ENCODE data around the gene SLC22A16. TPM values are rescaled to one million over a fixed set of nuclear protein-coding genes. Genes with fewer than 3 reads are reported as not detected.

The SLC22A16 gene
- total RNA-seq, 4 donors from 2014 or later: not detected

- in situ Hi-C loops (cut with MboI; ENCODE audit: low sequenced_read_pairs in 4 of 4): no loop called here
- H3K36me3 ChIP-seq: no peaks in the 10 kb centered on the region
- ATAC-seq (no peak), DNase-seq (peak in 1 of 2 donors; percentile 20)
- H3K27me3 ChIP-seq: peaks cover 5 to 22% (median 16%) of the 10 kb centered on the region in 3 donors
- intact Hi-C loops (cut with DNase I; ENCODE audit: low total_unique reads): no loop called here
- TF ChIP-seq CTCF (IDR thresholded peaks at IDR 0.05 in 4 of 5, conservative IDR thresholded peaks at IDR 0.05 in 1 of 5) (no peak), POLR2A (IDR thresholded peaks at IDR 0.05) (no peak)
- no peak overlapping the region for H3K27ac ChIP-seq
- H3K4me1 ChIP-seq: no peaks in the 10 kb centered on the region
- H3K9me3 ChIP-seq: no peaks in the 10 kb centered on the region
- H3K4me3 ChIP-seq: peak overlapping the region in 1 of 4 donors; percentile 32
Measured at GRCh38 chr6:110475066-110475653, 1.3 kb downstream of the SLC22A16 start.

GRCh38 chr6:110474500-110474899, 1.9 kb downstream of the SLC22A16 start:
- H3K27ac ChIP-seq: no peak overlapping the region
- H3K9me3 ChIP-seq: no peaks in the 10 kb centered on the region
- in situ Hi-C loops (cut with MboI; ENCODE audit: low sequenced_read_pairs in 4 of 4) (no loop called here), intact Hi-C loops (cut with DNase I; ENCODE audit: low total_unique reads) (no loop called here)
- H3K4me1 ChIP-seq: no peaks in the 10 kb centered on the region
- DNase-seq (no peak), ATAC-seq (no peak)
- no peak for TF ChIP-seq POLR2A (IDR thresholded peaks at IDR 0.05)
- no peak for TF ChIP-seq CTCF (IDR thresholded peaks at IDR 0.05 in 4 of 5, conservative IDR thresholded peaks at IDR 0.05 in 1 of 5)
- H3K27me3 ChIP-seq: peaks cover 5 to 22% (median 16%) of the 10 kb centered on the region in 3 donors
- no peaks in the 10 kb centered on the region for H3K36me3 ChIP-seq
- no peak overlapping the region for H3K4me3 ChIP-seq

- H3K4me1 ChIP-seq: no peaks in the 10 kb centered on the region
- no peak for ATAC-seq
- H3K9me3 ChIP-seq: no peaks in the 10 kb centered on the region
- TF ChIP-seq POLR2A (IDR thresholded peaks at IDR 0.05) (no peak), CTCF (IDR thresholded peaks at IDR 0.05 in 4 of 5, conservative IDR thresholded peaks at IDR 0.05 in 1 of 5) (no peak)
- H3K36me3 ChIP-seq: no peaks in the 10 kb centered on the region
- intact Hi-C loops (cut with DNase I; ENCODE audit: low total_unique reads) (no loop called here), in situ Hi-C loops (cut with MboI; ENCODE audit: low sequenced_read_pairs in 4 of 4) (no loop called here)
- no peak overlapping the region for H3K27ac ChIP-seq
- no peak for DNase-seq
- H3K27me3 ChIP-seq: peaks cover 5 to 22% (median 16%) of the 10 kb centered on the region in 3 donors
- no peak overlapping the region for H3K4me3 ChIP-seq
Measured at GRCh38 chr6:110472739-110473138, 3.7 kb downstream of the SLC22A16 start.

- no peaks in the 10 kb centered on the region for H3K9me3 ChIP-seq
- H3K4me3 ChIP-seq: no peak overlapping the region
- TF ChIP-seq CTCF (IDR thresholded peaks at IDR 0.05 in 4 of 5, conservative IDR thresholded peaks at IDR 0.05 in 1 of 5) (no peak), POLR2A (IDR thresholded peaks at IDR 0.05) (no peak)
- H3K27ac ChIP-seq: no peak overlapping the region
- DNase-seq (no peak), ATAC-seq (no peak)
- H3K27me3 ChIP-seq: peaks cover 5 to 22% (median 16%) of the 10 kb centered on the region in 3 donors
- no peaks in the 10 kb centered on the region for H3K36me3 ChIP-seq
- in situ Hi-C loops (cut with MboI; ENCODE audit: low sequenced_read_pairs in 4 of 4): no loop called here
- intact Hi-C loops (cut with DNase I; ENCODE audit: low total_unique reads): no loop called here
- no peaks in the 10 kb centered on the region for H3K4me1 ChIP-seq
Measured at GRCh38 chr6:110471726-110472365, 4.6 kb downstream of the SLC22A16 start.

All from gastrocnemius medialis (tissue), 4 donors.